Gastrocnemius medialis (tissue), 4 donors: ENCODE measurements around the gene ESM1. TPM values are rescaled to one million over a fixed set of nuclear protein-coding genes. Genes with fewer than 3 reads are reported as not detected.

ENCODE experiments used
- ATAC-seq, 2 donors: fragments of 150-250 bp; one replicate each; pipeline ENCODE4 v1.9.1; 2016
- DNase-seq, 2 donors: peaks; one replicate each; pipeline ENCODE4 v3.0.0-alpha.2; 2019
- H3K27ac ChIP-seq, 4 donors: fragments of 200-600 bp; sonication (generic); 1 replicate in 1 of 4; 2 replicates in 3 of 4; pipeline ENCODE4 v1.5.1; 2016 to 2018; ENCODE audit warnings: mild to moderate bottlenecking in 2 of 4, moderate library complexity in 1 of 4
- H3K27me3 ChIP-seq, 3 donors: fragments of 200-600 bp; sonication (generic) in 2 of 3; 1 replicate in 1 of 3; 2 replicates in 2 of 3; pipeline versions ENCODE4 v1.5.1 to v1.6.0; 2016 to 2019; ENCODE audit warnings: mild to moderate bottlenecking in 1 of 3, moderate library complexity in 1 of 3
- H3K36me3 ChIP-seq, 2 donors: fragments of 200-600 bp; sonication (generic) in 1 of 2; one replicate each; pipeline ENCODE4 v1.5.1; 2017 to 2018
- H3K4me1 ChIP-seq, 2 donors: fragments of 200-600 bp; sonication (generic) in 1 of 2; one replicate each; pipeline ENCODE4 v1.5.1; 2016 to 2017; ENCODE audit warnings: mild to moderate bottlenecking in 2 of 2
- H3K4me3 ChIP-seq, 4 donors: fragments of 200-600 bp; sonication (generic) in 3 of 4; 1 replicate in 1 of 4; 2 replicates in 3 of 4; pipeline ENCODE4 v1.5.1; 2016 to 2019; ENCODE audit warnings: mild to moderate bottlenecking in 2 of 4
- H3K9me3 ChIP-seq, 3 donors: fragments of 200-600 bp; sonication (generic) in 2 of 3; 1 replicate in 1 of 3; 2 replicates in 2 of 3; pipeline ENCODE4 v1.5.1; 2016 to 2019
- CTCF ChIP-seq, 5 experiments: fragments of 450-650 bp in 3 of 5; fragments of 200-600 bp in 2 of 5; sonication (generic) in 2 of 5; IDR thresholded peaks in 4 of 5; conservative IDR thresholded peaks in 1 of 5; 1 replicate in 4 of 5; 2 replicates in 1 of 5; pipeline ENCODE4 v1.5.1; 2016 to 2019; ENCODE audit warnings: antibody characterized with exemption in 5 of 5, mild to moderate bottlenecking in 3 of 5, moderate library complexity in 3 of 5
- POLR2A ChIP-seq, 2 donors: fragments of 450-650 bp; IDR thresholded peaks; one replicate each; pipeline ENCODE4 v1.6.1; 2017; ENCODE audit warnings: antibody characterized with exemption in 2 of 2, mild to moderate bottlenecking in 2 of 2, moderate library complexity in 2 of 2
- in situ Hi-C, 4 donors: fragments of 200-750 bp; cut with MboI; loops; one replicate each; pipeline versions ENCODE4 v1.15.0 to v1.8.0; 2017; ENCODE audit warnings: low sequenced_read_pairs in 4 of 4
- intact Hi-C: fragments of 100-400 bp; cut with DNase I; formaldehyde crosslinking; loops from one replicate; pipeline ENCODE4 v1.15.1; 2023; ENCODE audit warnings: low total_unique reads
- total RNA-seq, 4 donors: library from RNA; depleted of rRNA; stranded (reverse); fragments of >200 nt; gene quantifications; one replicate each; pipeline versions ENCODE4 v1.1.0 to v1.2.3, GENCODE V29; 2016

Gene ESM1
- total RNA-seq, 4 donors from 2014 or later = 0.12 to 0.46 TPM; not detected in 2

GRCh38 chr5:54969856-54970828 lies 15.3 kb downstream of the ESM1 start:
- Histone ChIP-seq H3K27ac (no peak overlapping the region), H3K4me1 (no peaks in the 10 kb centered on the region), H3K36me3 (no peaks in the 10 kb centered on the region), H3K9me3 (no peaks in the 10 kb centered on the region), H3K27me3 (no peaks in the 10 kb centered on the region), H3K4me3 (no peak overlapping the region)
- no peak for TF ChIP-seq CTCF (IDR thresholded peaks at IDR 0.05 in 4 of 5, conservative IDR thresholded peaks at IDR 0.05 in 1 of 5)
- no peak for TF ChIP-seq POLR2A (IDR thresholded peaks at IDR 0.05)
- intact Hi-C loops = no loop called here
- no peak for DNase-seq
- no peak for ATAC-seq
- in situ Hi-C loops = no loop called here

GRCh38 chr5:54969242-54969641 lies 16.2 kb downstream of the ESM1 start:
- Histone ChIP-seq H3K4me3 (no peak overlapping the region), H3K4me1 (no peaks in the 10 kb centered on the region), H3K27ac (no peak overlapping the region), H3K9me3 (no peaks in the 10 kb centered on the region), H3K36me3 (no peaks in the 10 kb centered on the region), H3K27me3 (no peaks in the 10 kb centered on the region)
- ATAC-seq (no peak), DNase-seq (no peak)
- intact Hi-C loops = no loop called here
- in situ Hi-C loops = no loop called here
- no peak for TF ChIP-seq CTCF (IDR thresholded peaks at IDR 0.05 in 4 of 5, conservative IDR thresholded peaks at IDR 0.05 in 1 of 5)
- no peak for TF ChIP-seq POLR2A (IDR thresholded peaks at IDR 0.05)

GRCh38 chr5:54965806-54966205 lies 19.6 kb downstream of the ESM1 start:
- Histone ChIP-seq H3K36me3 (no peaks in the 10 kb centered on the region), H3K9me3 (no peaks in the 10 kb centered on the region), H3K27me3 (no peaks in the 10 kb centered on the region), H3K4me1 (no peaks in the 10 kb centered on the region), H3K27ac (no peak overlapping the region), H3K4me3 (no peak overlapping the region)
- no peak for DNase-seq
- intact Hi-C loops (no loop called here), in situ Hi-C loops (no loop called here)
- TF ChIP-seq CTCF (IDR thresholded peaks at IDR 0.05 in 4 of 5, conservative IDR thresholded peaks at IDR 0.05 in 1 of 5) (no peak), POLR2A (IDR thresholded peaks at IDR 0.05) (no peak)
- no peak for ATAC-seq

GRCh38 chr5:54964405-54964804 lies 21.0 kb downstream of the ESM1 start:
- in situ Hi-C loops (no loop called here), intact Hi-C loops (no loop called here)
- H3K4me3 ChIP-seq = no peak overlapping the region
- no peak overlapping the region for H3K27ac ChIP-seq
- H3K9me3 ChIP-seq = no peaks in the 10 kb centered on the region
- no peaks in the 10 kb centered on the region for H3K27me3 ChIP-seq
- ATAC-seq (no peak), DNase-seq (no peak)
- H3K4me1 ChIP-seq = no peaks in the 10 kb centered on the region
- H3K36me3 ChIP-seq = no peaks in the 10 kb centered on the region
- TF ChIP-seq CTCF (IDR thresholded peaks at IDR 0.05 in 4 of 5, conservative IDR thresholded peaks at IDR 0.05 in 1 of 5) (no peak), POLR2A (IDR thresholded peaks at IDR 0.05) (no peak)
